IPS-20b (cell line): ENCODE results near the gene GFER.
"Not testable (repeated sequence)": the region's sequence is repeated elsewhere in the genome, so short reads cannot be mapped to it uniquely, and the experiment has no call there.

ENCODE experiments used
- H3K27ac ChIP-seq: one replicate; pipeline ENCODE4 v1.5.1; 2013; ENCODE audit warnings: low read length
- H3K27me3 ChIP-seq: 2 replicates; pipeline ENCODE4 v1.6.1; 2013; ENCODE audit warnings: mild to moderate bottlenecking, low read length, inconsistent platforms; ENCODE audit not compliant: insufficient read depth
- H3K36me3 ChIP-seq: 2 replicates; pipeline ENCODE4 v1.6.1; 2013; ENCODE audit warnings: low read depth, mild to moderate bottlenecking, inconsistent platforms, low read length, moderate library complexity; ENCODE audit not compliant: insufficient read depth
- H3K4me1 ChIP-seq: 2 replicates; pipeline ENCODE4 v1.6.1; 2013; ENCODE audit warnings: mild to moderate bottlenecking, control low read depth, inconsistent platforms, low read length, moderate library complexity; ENCODE audit not compliant: insufficient read depth
- H3K4me3 ChIP-seq: 2 replicates; pipeline ENCODE4 v1.5.1; 2013; ENCODE audit warnings: mild to moderate bottlenecking, low read length, inconsistent platforms
- H3K9ac ChIP-seq: 2 replicates; pipeline ENCODE4 v1.6.1; 2013; ENCODE audit warnings: low read depth, mild to moderate bottlenecking, inconsistent platforms, low read length, moderate library complexity
- H3K9me3 ChIP-seq: 2 replicates; pipeline ENCODE4 v1.6.1; 2013; ENCODE audit warnings: mild to moderate bottlenecking, low read depth, low read length, inconsistent platforms; ENCODE audit not compliant: insufficient read depth

The GFER gene

DNA sequence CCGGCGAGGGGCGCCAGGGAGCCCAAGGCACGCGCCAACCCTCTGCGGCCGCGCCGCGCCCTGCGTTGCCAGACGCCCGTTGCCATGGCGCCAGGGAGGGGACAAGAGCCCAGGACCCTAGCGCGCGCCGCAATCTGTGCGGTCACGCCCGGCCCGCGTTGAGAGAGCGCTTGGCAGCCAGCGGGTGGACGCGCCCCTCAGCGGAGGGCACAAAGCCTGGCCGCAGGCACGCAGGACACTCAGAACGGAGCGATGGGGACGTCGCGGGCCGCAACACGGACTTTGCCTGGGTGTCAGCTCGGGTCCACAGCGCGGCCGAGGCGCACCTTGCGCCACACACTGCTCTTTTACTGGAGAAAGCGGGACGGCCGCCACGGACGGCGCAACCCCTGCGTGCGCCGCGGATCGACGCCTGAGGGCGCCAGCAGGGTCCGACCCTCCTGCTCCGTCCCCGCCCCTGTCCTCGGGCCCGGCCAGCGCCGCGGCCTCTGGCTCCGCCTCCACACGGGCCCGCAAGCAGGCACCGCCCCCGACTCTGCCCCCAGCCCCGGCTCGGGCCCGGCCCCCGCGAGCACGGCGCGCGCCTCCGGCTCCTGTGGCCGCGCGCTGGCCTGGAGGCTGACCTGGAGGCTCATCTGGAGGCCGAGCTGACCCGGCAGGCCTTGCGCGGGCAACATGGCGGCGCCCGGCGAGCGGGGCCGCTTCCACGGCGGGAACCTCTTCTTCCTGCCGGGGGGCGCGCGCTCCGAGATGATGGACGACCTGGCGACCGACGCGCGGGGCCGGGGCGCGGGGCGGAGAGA lies at the start of gene GFER:
Gene GFER, plus strand, starts transcription at position 650 of the 803 bp plus-strand sequence. Its CDS starts 26 bp downstream, at position 676.
- peaks cover 22% of the 10 kb centered on the region for H3K36me3 ChIP-seq

DNA sequence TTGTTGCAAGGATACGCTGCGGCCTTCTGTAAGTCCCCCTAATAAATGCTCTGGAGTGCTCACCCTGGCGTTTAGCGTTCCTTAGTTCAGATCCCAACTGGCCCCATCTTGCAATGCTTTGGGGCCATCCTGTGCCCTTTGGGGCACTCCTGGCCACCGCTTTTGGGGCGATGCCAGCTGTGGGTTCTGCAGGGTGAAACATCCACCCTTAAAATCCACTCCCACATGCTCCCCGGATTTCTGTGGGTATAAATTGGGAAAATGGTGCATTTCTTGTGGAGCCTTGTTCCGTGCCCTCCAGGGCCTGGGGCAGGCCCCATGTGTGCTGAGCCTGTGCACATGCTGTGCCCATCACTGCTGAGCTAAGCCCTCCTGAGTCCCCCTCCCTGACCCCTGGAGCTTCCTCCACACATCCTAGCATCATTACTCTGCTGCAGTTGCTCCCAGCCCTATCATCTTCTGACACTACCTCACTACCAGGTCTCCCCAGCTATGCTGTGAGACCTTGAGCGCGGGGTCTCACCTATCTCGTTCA lies 47.0 kb upstream of the GFER start:
- H3K4me3 ChIP-seq = no peak overlapping the region
- H3K9ac ChIP-seq = no peak overlapping the region
- no peak overlapping the region for H3K27ac ChIP-seq
- no peaks in the 10 kb centered on the region for H3K4me1 ChIP-seq
- H3K36me3 ChIP-seq = peaks cover 21% of the 10 kb centered on the region; the same call in 1 of the 2 replicates
- no peaks in the 10 kb centered on the region; the same call in 1 of the 2 replicates for H3K27me3 ChIP-seq
- no peaks in the 10 kb centered on the region for H3K9me3 ChIP-seq

More for the DNA sequence above, at the start of gene GFER:
- H3K4me3 ChIP-seq = peak within 1 kb of the TSS; percentile 91
- no peak within 1 kb of the TSS for H3K27ac ChIP-seq
- H3K4me1 ChIP-seq = peaks cover 9% of the 10 kb centered on the region; the same call in 1 of the 2 replicates
- no peaks in the 10 kb centered on the region for H3K9me3 ChIP-seq
- H3K27me3 ChIP-seq = peaks cover 56% of the 10 kb centered on the region
- H3K9ac ChIP-seq = peak within 1 kb of the TSS; percentile 90

DNA sequence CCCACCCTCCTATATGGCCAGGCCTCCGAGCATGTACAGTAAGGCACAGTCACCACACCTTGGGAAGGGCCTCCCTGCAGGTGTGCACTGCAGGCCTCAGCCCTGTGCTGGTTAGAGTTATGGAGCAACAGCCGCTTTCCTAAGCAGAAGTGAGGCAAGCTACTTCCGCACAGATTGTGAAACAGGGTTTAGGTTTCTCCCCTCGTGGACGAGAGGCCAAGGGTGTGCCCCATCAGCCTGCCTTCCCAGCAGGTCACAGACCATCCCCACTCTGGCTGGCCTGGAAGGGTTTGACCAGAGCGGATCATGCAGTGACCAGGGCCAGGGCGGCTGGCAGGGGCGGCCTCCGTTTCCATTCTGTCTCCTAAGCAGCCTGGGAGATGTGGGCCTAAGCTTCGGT lies 45.7 kb upstream of the GFER start:
- Histone ChIP-seq H3K27ac (no peak overlapping the region), H3K36me3 (peaks cover 21% of the 10 kb centered on the region; the same call in 1 of the 2 replicates), H3K27me3 (no peaks in the 10 kb centered on the region; the same call in 1 of the 2 replicates), H3K9me3 (no peaks in the 10 kb centered on the region), H3K4me1 (no peaks in the 10 kb centered on the region), H3K4me3 (no peak overlapping the region), H3K9ac (no peak overlapping the region)

DNA sequence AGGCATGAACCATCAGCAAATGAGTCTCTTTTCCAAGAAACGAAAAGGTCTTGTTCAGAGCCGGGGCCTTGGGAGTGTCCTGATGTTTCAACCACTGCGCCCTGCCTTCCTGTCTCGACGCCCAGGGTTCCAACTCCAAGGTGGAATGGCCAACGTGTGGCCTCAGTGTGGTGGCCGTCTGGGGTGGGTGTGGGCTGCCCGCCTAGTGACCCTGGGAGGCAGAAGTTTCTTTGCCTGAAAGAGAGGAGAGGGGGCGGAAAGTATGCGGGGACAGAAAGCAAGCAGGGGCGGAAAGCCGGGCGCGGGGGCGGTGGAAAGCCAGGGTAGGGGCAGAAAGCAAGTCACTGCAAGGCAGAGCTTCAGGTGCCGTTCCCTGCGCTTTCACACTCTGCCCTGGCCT lies 45.1 kb upstream of the GFER start:
- Histone ChIP-seq H3K9ac (no peak overlapping the region), H3K27me3 (no peaks in the 10 kb centered on the region; the same call in 1 of the 2 replicates), H3K4me3 (no peak overlapping the region), H3K27ac (no peak overlapping the region), H3K4me1 (no peaks in the 10 kb centered on the region), H3K9me3 (no peaks in the 10 kb centered on the region), H3K36me3 (peaks cover 21% of the 10 kb centered on the region; the same call in 1 of the 2 replicates)

DNA sequence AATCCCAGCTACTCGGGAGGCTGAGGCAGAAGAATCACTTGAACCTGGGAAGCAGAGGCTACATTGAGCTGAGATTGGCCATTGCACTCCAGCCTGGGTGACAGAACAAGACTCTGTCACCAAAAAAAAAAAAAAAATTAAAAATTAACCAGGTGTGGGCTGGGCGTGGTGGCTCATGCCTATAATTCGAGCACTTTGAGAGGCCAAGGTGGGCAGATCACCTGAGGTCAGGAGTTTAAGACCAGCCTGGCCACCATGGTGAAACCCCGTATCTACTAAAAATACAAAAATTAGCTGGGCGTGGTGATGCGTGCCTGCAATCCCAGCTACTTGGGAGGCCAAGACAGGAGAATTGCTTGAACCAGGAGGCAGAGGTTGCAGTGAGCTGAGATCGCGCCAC lies 44.2 kb upstream of the GFER start:
- not testable (repeated sequence) for H3K27ac ChIP-seq, H3K27me3 ChIP-seq, H3K9ac ChIP-seq, H3K9me3 ChIP-seq, H3K4me3 ChIP-seq, H3K4me1 ChIP-seq
- H3K36me3 ChIP-seq = peaks cover 21% of the 10 kb centered on the region; the same call in 1 of the 2 replicates

DNA sequence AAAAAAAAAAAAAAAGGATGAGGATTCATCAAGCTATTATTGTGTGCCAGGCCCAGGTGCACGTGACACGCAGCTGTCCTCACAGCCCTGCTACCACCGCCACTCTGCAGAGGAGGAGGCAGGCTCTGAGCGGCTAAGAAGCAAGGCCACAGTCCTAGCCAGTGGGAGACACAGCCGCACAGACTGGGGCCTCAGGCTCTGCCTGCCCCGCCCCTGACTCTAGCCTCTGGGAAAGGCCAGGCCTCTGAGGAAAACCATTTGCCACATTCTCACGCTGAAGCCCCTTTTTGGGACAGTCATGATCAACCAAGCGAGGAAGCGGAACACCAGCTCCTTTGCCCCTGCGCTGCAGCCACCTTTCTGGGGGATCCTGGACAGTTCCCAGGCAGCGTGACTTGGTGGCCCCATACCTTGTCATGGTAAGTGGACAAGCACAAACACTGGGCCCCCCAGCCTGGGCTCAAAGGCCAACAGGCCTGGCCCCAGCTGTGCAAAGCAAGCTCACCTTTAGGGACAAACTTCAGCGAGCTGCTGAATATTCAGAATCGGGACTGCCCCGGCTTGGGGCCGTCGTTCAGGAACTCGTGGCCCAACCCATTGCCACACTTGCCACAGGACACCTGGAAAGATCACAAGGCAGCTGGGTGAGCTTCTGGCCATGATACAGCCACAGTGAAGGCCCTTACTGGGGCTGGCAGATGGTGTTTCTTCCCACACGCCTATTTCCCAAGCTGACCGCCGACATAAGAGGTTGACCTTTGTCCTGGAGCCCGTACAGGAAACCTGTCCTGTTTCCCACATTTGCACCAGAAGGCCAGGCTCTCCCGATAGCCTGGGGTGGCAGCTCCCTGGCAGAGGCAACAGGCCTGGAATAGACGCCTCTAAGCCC lies 43.5 kb upstream of the GFER start:
- Histone ChIP-seq H3K27ac (no peak overlapping the region), H3K9ac (no peak overlapping the region), H3K9me3 (no peaks in the 10 kb centered on the region), H3K36me3 (peaks cover 21% of the 10 kb centered on the region; the same call in 1 of the 2 replicates), H3K4me3 (no peak overlapping the region), H3K27me3 (no peaks in the 10 kb centered on the region; the same call in 1 of the 2 replicates), H3K4me1 (no peaks in the 10 kb centered on the region)

DNA sequence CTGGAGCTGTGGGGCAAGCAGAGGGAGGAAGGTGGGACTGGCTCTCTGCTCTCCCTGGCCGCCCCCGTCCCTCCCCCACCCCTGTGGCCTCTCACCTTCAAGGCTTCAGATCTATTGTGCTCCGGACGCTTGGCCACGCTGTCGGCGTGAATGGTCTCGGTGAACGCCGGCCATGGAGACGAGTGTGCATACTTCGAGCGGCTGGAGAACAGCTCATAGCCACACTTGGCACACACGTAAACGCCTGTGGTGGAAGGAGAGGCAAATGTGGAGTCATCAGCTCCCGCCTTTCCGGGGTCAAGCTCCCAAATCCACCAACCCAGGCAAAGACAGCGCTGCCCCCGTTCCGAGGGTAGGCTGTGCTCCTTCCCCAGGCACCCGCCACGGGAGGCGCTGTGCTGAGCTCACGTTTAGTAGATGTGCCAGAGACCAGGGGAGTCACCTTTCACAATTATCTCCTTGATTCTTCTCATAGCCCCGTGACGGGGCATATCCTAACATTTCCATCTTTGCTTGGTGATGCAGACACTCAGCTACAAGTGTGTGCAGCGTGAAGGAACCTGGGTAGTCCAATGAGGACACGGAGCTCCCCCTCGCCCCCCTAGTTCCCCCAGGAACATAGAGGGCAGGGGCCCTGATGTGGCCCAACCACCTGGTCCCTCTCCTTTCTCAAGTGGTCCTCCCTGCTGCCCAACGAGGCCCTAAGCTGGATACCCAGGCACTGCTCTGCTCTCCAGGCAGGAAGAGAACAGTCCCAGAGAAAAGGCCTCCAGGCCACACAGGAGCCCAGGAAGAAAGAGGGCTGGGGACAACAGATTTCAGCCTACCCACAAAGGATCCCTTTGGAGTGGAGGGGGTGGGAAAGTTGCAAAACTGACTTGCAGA lies 42.6 kb upstream of the GFER start:
- H3K27ac ChIP-seq = no peak overlapping the region

DNA sequence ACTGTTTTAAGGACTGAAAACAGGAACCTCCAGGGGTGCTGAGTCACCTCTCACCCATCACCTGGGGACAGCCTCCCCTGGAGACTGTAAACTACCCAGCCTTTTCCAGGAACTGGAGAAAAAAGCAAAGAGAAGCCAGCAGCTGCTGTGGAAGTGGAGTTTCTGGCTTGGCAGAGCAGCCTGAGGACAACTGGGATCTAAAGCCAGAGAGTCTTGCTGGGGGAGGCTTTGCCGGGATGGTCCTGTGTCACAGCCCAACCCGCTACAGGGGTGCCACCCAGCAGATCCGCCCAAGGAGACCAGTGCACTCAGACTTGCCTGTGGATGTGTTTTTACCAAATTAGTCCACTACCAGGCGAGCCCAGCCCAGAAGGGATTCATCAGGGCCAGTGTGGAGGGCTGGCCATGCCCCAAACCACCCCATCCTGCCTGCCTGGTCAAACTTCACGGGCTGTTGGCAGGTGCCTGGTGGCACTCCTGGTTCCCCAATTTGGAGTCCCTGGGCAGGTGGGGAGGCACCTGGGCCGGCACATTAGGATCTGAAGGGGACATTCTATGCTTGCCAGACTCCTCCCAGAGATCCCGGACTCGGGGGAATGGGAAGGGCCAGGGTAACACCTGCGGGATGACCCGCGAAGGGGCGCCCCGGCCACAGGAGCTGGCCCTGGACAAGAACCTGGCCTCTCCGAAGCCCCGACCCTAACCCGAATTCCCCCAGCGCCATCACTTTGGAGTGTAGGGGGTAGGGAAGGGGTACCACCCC lies 41.8 kb upstream of the GFER start:
- Histone ChIP-seq H3K9me3 (no peaks in the 10 kb centered on the region), H3K4me3 (peak overlapping the region; percentile 87), H3K4me1 (no peaks in the 10 kb centered on the region), H3K36me3 (peaks cover 21% of the 10 kb centered on the region; the same call in 1 of the 2 replicates), H3K27me3 (no peaks in the 10 kb centered on the region; the same call in 1 of the 2 replicates), H3K9ac (peak overlapping the region; percentile 83; the same call in 1 of the 2 replicates), H3K27ac (no peak overlapping the region)

More for the DNA sequence above, 42.6 kb upstream of the GFER start:
- H3K4me3 ChIP-seq = peak overlapping the region; percentile 87
- H3K36me3 ChIP-seq = peaks cover 21% of the 10 kb centered on the region; the same call in 1 of the 2 replicates
- no peak overlapping the region for H3K9ac ChIP-seq
- no peaks in the 10 kb centered on the region; the same call in 1 of the 2 replicates for H3K27me3 ChIP-seq
- no peaks in the 10 kb centered on the region for H3K9me3 ChIP-seq
- H3K4me1 ChIP-seq = no peaks in the 10 kb centered on the region

DNA sequence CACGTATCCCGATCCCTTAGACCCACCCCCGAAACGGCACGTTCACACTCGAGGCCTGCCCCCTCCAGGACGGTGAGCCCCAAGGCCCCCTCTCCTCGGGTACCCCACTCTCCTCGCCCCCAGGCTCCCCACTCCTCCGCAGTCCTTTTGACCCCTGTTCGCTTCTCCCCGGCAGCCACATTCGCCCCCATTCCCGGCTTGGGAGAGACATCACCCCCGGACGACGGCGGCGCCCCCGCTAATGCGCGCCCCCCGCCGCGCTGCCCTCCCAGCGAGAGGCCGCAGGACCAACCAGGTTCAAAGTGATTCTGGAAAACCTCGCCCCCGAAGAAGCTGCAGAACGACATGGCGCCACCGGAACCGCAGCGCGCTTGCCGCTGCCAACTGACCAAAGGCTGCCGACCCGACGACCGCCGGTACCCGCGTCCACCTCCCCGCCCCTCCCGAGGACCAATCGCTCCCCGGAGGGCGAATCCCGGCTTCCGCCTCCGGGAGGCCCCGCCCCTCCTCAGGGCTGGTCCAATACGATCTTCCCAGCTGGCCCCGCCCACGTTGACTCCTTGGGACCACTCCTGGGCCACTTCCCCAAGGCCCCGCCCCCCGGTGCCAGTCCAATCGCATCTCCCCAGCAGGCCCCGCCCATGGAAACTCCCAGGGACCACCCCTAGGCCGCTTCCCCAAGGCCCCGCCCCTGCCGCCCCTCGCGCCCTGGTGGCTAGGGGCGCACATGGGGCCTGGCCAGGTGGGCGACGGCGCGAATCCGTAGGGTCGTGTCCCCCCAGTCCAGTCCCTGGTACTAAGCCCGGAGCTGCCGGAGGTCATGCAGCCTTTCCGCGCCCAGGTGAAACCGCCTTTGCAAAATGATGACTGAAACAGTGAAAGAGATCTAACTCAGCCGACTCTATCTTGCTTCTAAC lies 40.9 kb upstream of the GFER start, which contains the start of gene MSRB1:
Gene MSRB1, minus strand, starts transcription at position 390 of the 917 bp plus-strand sequence. Its CDS starts 43 bp downstream, at position 347.
- Histone ChIP-seq H3K27me3 (no peaks in the 10 kb centered on the region; the same call in 1 of the 2 replicates), H3K27ac (no peak within 1 kb of the TSS), H3K4me1 (no peaks in the 10 kb centered on the region), H3K9ac (peak within 1 kb of the TSS; percentile 83), H3K9me3 (no peaks in the 10 kb centered on the region), H3K36me3 (peaks cover 17% of the 10 kb centered on the region; the same call in 1 of the 2 replicates), H3K4me3 (peak within 1 kb of the TSS; percentile 87)
